Activated CD4-positive, alpha-beta T cell treated with anti-CD3 and anti-CD28 coated beads, Interleukin-2, amount 50 U/mL, for 1 hour (primary cell): ENCODE data around the gene TMEM250.
"Not testable (repeated sequence)": the region's sequence is repeated elsewhere in the genome, so short reads cannot be mapped to it uniquely, and the experiment has no call there.

Experiments
- DNase-seq: peaks from one replicate; pipeline ENCODE4 v3.0.0-alpha.2; 2020

Gene TMEM250

GRCh38 chr9:136110082-136111061 lies 8.3 kb downstream of the TMEM250 start:
- peak; percentile 28 for DNase-seq

- DNase-seq, result peak; percentile 89
These were observed 9.2 kb downstream of the TMEM250 start for GRCh38 chr9:136109351-136110081.

GRCh38 chr9:136108648-136109266 lies 9.9 kb downstream of the TMEM250 start:
- DNase-seq, result no peak

GRCh38 chr9:136107953-136108647 lies 10.6 kb downstream of the TMEM250 start:
- no peak for DNase-seq

GRCh38 chr9:136107155-136107952 lies 11.3 kb downstream of the TMEM250 start:
- peak; percentile 23 for DNase-seq

- no peak for DNase-seq
These were observed 13.1 kb downstream of the TMEM250 start for GRCh38 chr9:136105398-136106135.

- DNase-seq, result no peak
These were observed 13.8 kb downstream of the TMEM250 start for GRCh38 chr9:136104916-136105315.

GRCh38 chr9:136104488-136104800 lies 14.2 kb downstream of the TMEM250 start:
- DNase-seq, result no peak

GRCh38 chr9:136103651-136104487 lies 14.8 kb downstream of the TMEM250 start:
- no peak for DNase-seq

GRCh38 chr9:136101615-136102074 lies 17.0 kb downstream of the TMEM250 start:
- DNase-seq, result not testable (repeated sequence)

- no peak for DNase-seq
These were observed 17.7 kb downstream of the TMEM250 start for GRCh38 chr9:136100700-136101614.

- DNase-seq, result no peak
These were observed 19.1 kb downstream of the TMEM250 start for GRCh38 chr9:136099542-136099941.

GRCh38 chr9:136098844-136099243 lies 19.8 kb downstream of the TMEM250 start:
- DNase-seq, result no peak

GRCh38 chr9:136098210-136098609 lies 20.5 kb downstream of the TMEM250 start:
- no peak for DNase-seq

- no peak for DNase-seq
These were observed 22.1 kb downstream of the TMEM250 start for GRCh38 chr9:136096505-136097001.

- DNase-seq, result no peak
These were observed 23.3 kb downstream of the TMEM250 start, which contains the start of gene NACC2 for GRCh38 chr9:136095070-136096058. TSS of gene NACC2 (minus strand) at chr9:136095289. CDS start at chr9:136050521, 44,768 bp downstream.
